B cell (primary cell): ENCODE measurements around the gene GTPBP4. TPM values are rescaled to one million over a fixed set of nuclear protein-coding genes. Genes with fewer than 3 reads are reported as not detected.
"Not testable (repeated sequence)": the region's sequence is repeated elsewhere in the genome, so short reads cannot be mapped to it uniquely, and the experiment has no call there.

Experiments used
- ATAC-seq: fragments of 200-7000 bp; cut with Tn5 transposase; one replicate; pipeline ENCODE4 v1.10.0; 2021; ENCODE audit warnings: low read depth, mild to moderate bottlenecking, moderate number of reproducible peaks, moderate library complexity
- CTCF ChIA-PET: fragments of 350-600 bp; sonication (Branson Sonifier 250); formaldehyde crosslinking; loops from one replicate; lab custom pipeline; 2021; ENCODE audit warnings: antibody characterized with exemption, inconsistent platforms; lab: Charles Lee
- POLR2A ChIA-PET: fragments of 350-600 bp; sonication (Branson Sonifier 250); formaldehyde crosslinking; loops from one replicate; lab custom pipeline; 2021; ENCODE audit warnings: antibody characterized with exemption; lab: Charles Lee
- DNase-seq: peaks from one replicate; pipeline ENCODE4 v3.0.0; 2013
- H2AFZ ChIP-seq: 2 replicates; pipeline ENCODE4 v1.6.1; 2012; ENCODE audit warnings: mild to moderate bottlenecking, low read depth, low read length; ENCODE audit not compliant: insufficient read depth, poor library complexity, severe bottlenecking
- H3K27ac ChIP-seq, 2 donors: 1 replicate in 1 of 2; 2 replicates in 1 of 2; pipeline ENCODE4 v1.5.1; 2012 to 2013; ENCODE audit warnings: low read length in 2 of 2, mild to moderate bottlenecking in 2 of 2, moderate library complexity in 1 of 2
- H3K27me3 ChIP-seq, 4 experiments: fragments of 200-600 bp in 1 of 4; sonication (generic) in 1 of 4; replicated peaks in 1 of 4; 1 replicate in 2 of 4; 2 replicates in 2 of 4; pipeline versions ENCODE4 v1.6.1 to v1.7.0; 2013 to 2016; ENCODE audit warnings: low read length in 3 of 4, mild to moderate bottlenecking in 2 of 4, mixed read lengths in 1 of 4, moderate library complexity in 1 of 4; ENCODE audit not compliant: insufficient read depth in 4 of 4, control insufficient read depth in 3 of 4; ENCODE audit errors: control extremely low read depth in 1 of 4
- H3K36me3 ChIP-seq, 2 experiments: replicated peaks in 1 of 2; 1 replicate in 1 of 2; 2 replicates in 1 of 2; pipeline versions ENCODE4 v1.6.1 to v1.7.1; 2013; ENCODE audit warnings: low read length in 1 of 2; ENCODE audit not compliant: insufficient read depth in 2 of 2, control insufficient read depth in 1 of 2; ENCODE audit errors: control extremely low read depth in 1 of 2, extremely low read depth in 1 of 2
- H3K4me1 ChIP-seq, 2 donors: fragments of 200-600 bp in 1 of 2; sonication (generic) in 1 of 2; 1 replicate in 1 of 2; 2 replicates in 1 of 2; pipeline versions ENCODE4 v1.5.1 to v1.6.1; 2013 to 2017; ENCODE audit warnings: low read length in 2 of 2; ENCODE audit not compliant: control insufficient read depth in 2 of 2, insufficient read depth in 2 of 2
- H3K4me2 ChIP-seq: replicated peaks from 2 replicates; pipeline ENCODE3; 2012; ENCODE audit warnings: mild to moderate bottlenecking, low read depth, low read length; ENCODE audit not compliant: poor library complexity, severe bottlenecking
- H3K4me3 ChIP-seq, 5 experiments: fragments of 200-600 bp in 1 of 5; sonication (generic) in 1 of 5; 1 replicate in 3 of 5; 2 replicates in 2 of 5; pipeline versions ENCODE4 v1.5.1 to v1.7.0; 2011 to 2016; ENCODE audit warnings: low read length in 4 of 5, mild to moderate bottlenecking in 4 of 5, low read depth in 2 of 5, control low read depth in 1 of 5, moderate library complexity in 1 of 5; ENCODE audit not compliant: insufficient read depth in 1 of 5; ENCODE audit errors: control extremely low read depth in 1 of 5, extremely low read depth in 1 of 5
- H3K79me2 ChIP-seq: fragments of 200-600 bp; sonication (generic); one replicate; pipeline ENCODE4 v1.6.0; 2016; ENCODE audit warnings: low read length; ENCODE audit not compliant: control insufficient read depth, insufficient read depth
- H3K9ac ChIP-seq: fragments of 200-600 bp; sonication (generic); 2 replicates; pipeline ENCODE4 v1.6.1; 2017; ENCODE audit warnings: mild to moderate bottlenecking, low read length, moderate library complexity
- H3K9me3 ChIP-seq, 3 donors: one replicate each; pipeline versions ENCODE4 v1.6.1 to v1.7.1; 2013; ENCODE audit warnings: low read length in 2 of 3; ENCODE audit not compliant: control insufficient read depth in 2 of 3, insufficient read depth in 1 of 3; ENCODE audit errors: control extremely low read depth in 1 of 3
- H4K20me1 ChIP-seq: 2 replicates; pipeline ENCODE4 v1.6.0; 2012; ENCODE audit warnings: mild to moderate bottlenecking, low read length; ENCODE audit not compliant: insufficient read depth, control insufficient read depth, poor library complexity, severe bottlenecking
- H3K27ac Mint-ChIP-seq: one replicate; pipeline ENCODE4 v1.8.0; 2021; ENCODE audit warnings: mixed read lengths
- H3K27me3 Mint-ChIP-seq: one replicate; pipeline ENCODE4 v1.8.0; 2021; ENCODE audit warnings: mixed read lengths
- H3K4me1 Mint-ChIP-seq: one replicate; pipeline ENCODE4 v1.8.0; 2021; ENCODE audit warnings: mixed read lengths
- H3K4me3 Mint-ChIP-seq: one replicate; pipeline ENCODE4 v1.8.0; 2021; ENCODE audit warnings: mixed read lengths
- H3K9me3 Mint-ChIP-seq: one replicate; pipeline ENCODE4 v1.8.0; 2022; ENCODE audit warnings: mixed read lengths; ENCODE audit not compliant: insufficient read depth
- EZH2 ChIP-seq: IDR thresholded peaks from 2 replicates; pipeline ENCODE4 v1.6.1; 2012; ENCODE audit warnings: borderline replicate concordance, low read depth, mild to moderate bottlenecking, moderate library complexity, low read length; ENCODE audit not compliant: insufficient read depth, poor library complexity, severe bottlenecking
- WGBS: methylation state at CpG from one replicate; pipeline ENCODE4 v1.1.5; 2013; ENCODE audit warnings: missing lambda C conversion rate; ENCODE audit not compliant: insufficient coverage; 5-methylcytosine and 5-hydroxymethylcytosine counted together
- intact Hi-C: fragments of 100-400 bp; cut with micrococcal nuclease; formaldehyde crosslinking; loops from one replicate; pipeline ENCODE4 v1.10.0; 2022
- polyA plus RNA-seq: library from polyadenylated mRNA; depleted of rRNA; stranded (reverse); fragments of >200 nt; gene quantifications from 2 replicates; pipeline ENCODE4 v1.2.3, GENCODE V29; 2012
- total RNA-seq, 2 donors: library from RNA; stranded (reverse); fragments of 120-200 nt in 1 of 2; gene quantifications; 1 replicate in 1 of 2; 2 replicates in 1 of 2; pipeline versions ENCODE4 v1.2.3 to v1.2.4, GENCODE V29; 2013 to 2022
- TF ChIP-seq, protein P1 (sequence below): fragments of 200-600 bp; IDR thresholded peaks from one replicate; pipeline ENCODE4 v1.8.0; 2022; ENCODE audit warnings: antibody characterized with exemption, mild to moderate bottlenecking

The GTPBP4 gene
- total and polyA plus RNA-seq, 2 donors (not counting 1 experiment from before 2014, with no cell fraction given) = 11.8 to 45.4 TPM

DNA sequence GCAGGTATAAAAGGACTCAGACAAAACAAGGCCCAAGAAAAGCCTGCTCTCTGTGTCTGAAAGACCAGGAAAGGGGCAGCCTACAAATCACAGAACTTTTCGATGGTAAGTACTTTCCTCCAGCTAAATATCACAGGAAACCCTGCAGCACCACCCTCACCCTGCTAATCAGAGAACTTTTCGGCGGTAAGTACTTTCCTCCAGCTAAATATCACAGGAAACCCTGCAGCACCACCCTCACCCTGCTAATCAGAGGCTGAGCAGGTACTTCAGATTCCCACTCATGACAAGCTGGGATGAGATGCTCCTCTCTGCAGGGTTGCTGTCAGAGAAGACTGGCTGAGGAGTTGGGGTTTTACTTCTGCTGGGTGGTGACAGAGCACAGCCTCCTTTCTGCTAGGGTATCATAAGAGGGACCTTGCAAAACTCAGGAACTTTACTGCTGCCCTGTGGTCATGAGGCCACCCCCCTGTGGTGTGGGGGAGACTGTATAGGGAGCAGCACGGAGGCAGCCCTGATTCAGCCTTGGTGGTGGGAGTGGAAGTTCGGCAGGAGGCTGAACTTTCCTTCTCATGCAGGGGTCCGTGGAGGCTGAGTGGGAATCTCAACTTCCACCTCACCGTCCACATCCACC, 75.1 kb downstream of the GTPBP4 start:
- peaks cover 50% of the 10 kb centered on the region for H4K20me1 ChIP-seq
- no peaks in the 10 kb centered on the region for H3K4me1 ChIP-seq
- H3K4me1 Mint-ChIP-seq = peaks cover 27% of the 10 kb centered on the region
- ChIA-PET CTCF (no interaction called here), POLR2A (no interaction called here)
- H3K27ac Mint-ChIP-seq = no peak overlapping the region
- ATAC-seq (no peak), DNase-seq (no peak)
- H2AFZ ChIP-seq = no peak overlapping the region
- H3K4me3 Mint-ChIP-seq = no peak overlapping the region
- TF ChIP-seq, protein P1, sequence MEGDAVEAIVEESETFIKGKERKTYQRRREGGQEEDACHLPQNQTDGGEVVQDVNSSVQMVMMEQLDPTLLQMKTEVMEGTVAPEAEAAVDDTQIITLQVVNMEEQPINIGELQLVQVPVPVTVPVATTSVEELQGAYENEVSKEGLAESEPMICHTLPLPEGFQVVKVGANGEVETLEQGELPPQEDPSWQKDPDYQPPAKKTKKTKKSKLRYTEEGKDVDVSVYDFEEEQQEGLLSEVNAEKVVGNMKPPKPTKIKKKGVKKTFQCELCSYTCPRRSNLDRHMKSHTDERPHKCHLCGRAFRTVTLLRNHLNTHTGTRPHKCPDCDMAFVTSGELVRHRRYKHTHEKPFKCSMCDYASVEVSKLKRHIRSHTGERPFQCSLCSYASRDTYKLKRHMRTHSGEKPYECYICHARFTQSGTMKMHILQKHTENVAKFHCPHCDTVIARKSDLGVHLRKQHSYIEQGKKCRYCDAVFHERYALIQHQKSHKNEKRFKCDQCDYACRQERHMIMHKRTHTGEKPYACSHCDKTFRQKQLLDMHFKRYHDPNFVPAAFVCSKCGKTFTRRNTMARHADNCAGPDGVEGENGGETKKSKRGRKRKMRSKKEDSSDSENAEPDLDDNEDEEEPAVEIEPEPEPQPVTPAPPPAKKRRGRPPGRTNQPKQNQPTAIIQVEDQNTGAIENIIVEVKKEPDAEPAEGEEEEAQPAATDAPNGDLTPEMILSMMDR = no peak
- no peak for TF ChIP-seq EZH2
- no peak overlapping the region for H3K9ac ChIP-seq
- WGBS = 65% methylated on average over 5 of the region's 7 CpGs
- intact Hi-C loops = no loop called here
- H3K4me2 ChIP-seq = no peak overlapping the region
- no peaks in the 10 kb centered on the region for H3K9me3 ChIP-seq
- no peak overlapping the region for H3K4me3 ChIP-seq
- H3K27me3 Mint-ChIP-seq = no peaks in the 10 kb centered on the region
- no peaks in the 10 kb centered on the region for H3K27me3 ChIP-seq
- peaks cover 71% of the 10 kb centered on the region for H3K79me2 ChIP-seq
- no peak overlapping the region for H3K27ac ChIP-seq
- H3K9me3 Mint-ChIP-seq = no peaks in the 10 kb centered on the region
- H3K36me3 ChIP-seq = peaks cover 3 to 14% of the 10 kb centered on the region in 2 experiments

DNA sequence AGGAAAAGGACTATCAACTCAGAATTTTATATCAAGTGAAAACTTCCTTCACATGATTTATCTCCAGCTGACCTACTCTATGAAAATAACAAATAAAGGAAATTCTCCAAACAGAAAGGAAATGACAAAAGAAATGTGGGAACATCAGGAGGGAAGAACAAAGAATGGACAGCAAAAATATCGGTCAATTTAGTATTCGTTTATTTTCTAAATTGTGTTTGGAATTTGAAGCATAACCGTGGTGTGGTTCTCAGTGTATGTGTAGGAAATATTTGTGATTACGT, 76.7 kb downstream of the GTPBP4 start:
- peaks cover 1 to 14% of the 10 kb centered on the region in 2 experiments for H3K36me3 ChIP-seq
- ChIA-PET POLR2A (no interaction called here), CTCF (interaction anchor here (0.5 kb wide), 1 partner anchor 214 kb away, joined by 3 read pairs; no protein-coding TSS in a partner anchor)
- H3K9me3 ChIP-seq = no peaks in the 10 kb centered on the region
- H3K4me3 ChIP-seq = no peak overlapping the region
- no peaks in the 10 kb centered on the region for H3K27me3 ChIP-seq
- Mint-ChIP-seq H3K9me3 (no peaks in the 10 kb centered on the region), H3K4me3 (no peak overlapping the region), H3K27me3 (no peaks in the 10 kb centered on the region), H3K4me1 (peaks cover 30% of the 10 kb centered on the region), H3K27ac (no peak overlapping the region)
- WGBS = 100% methylated on average over 2 of the region's 4 CpGs
- intact Hi-C loops = no loop called here
- no peak overlapping the region for H3K9ac ChIP-seq
- H2AFZ ChIP-seq = no peak overlapping the region
- H3K4me1 ChIP-seq = no peaks in the 10 kb centered on the region
- ATAC-seq (no peak), DNase-seq (no peak)
- H3K27ac ChIP-seq = no peak overlapping the region
- no peak overlapping the region for H3K4me2 ChIP-seq
- H4K20me1 ChIP-seq = peaks cover 54% of the 10 kb centered on the region
- H3K79me2 ChIP-seq = peaks cover 63% of the 10 kb centered on the region
- TF ChIP-seq, protein P1 = no peak
- TF ChIP-seq EZH2 = no peak

DNA sequence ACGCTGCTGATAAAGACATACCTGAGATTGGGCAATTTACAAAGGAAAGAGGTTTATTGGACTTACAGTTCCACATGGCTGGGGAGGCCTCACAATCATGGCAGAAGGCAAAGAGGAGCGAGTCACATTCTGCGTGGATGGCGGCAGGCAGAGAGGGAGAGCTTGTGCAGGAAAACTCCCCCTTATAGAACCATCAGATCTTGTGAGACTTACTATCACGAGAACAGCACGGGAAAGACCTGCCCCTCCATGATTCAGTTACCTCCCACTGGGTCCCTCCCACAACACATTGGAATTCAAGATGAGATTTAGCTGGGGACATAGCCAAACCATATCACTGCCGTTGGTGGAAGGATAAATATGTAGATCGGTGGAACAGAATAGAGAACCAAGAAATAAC, 78.5 kb downstream of the GTPBP4 start:
- Histone ChIP-seq H4K20me1 (peaks cover 48% of the 10 kb centered on the region), H3K79me2 (peaks cover 49% of the 10 kb centered on the region)
- POLR2A ChIA-PET, H3K9me3 Mint-ChIP-seq, H3K9ac ChIP-seq, ATAC-seq, DNase-seq, CTCF ChIA-PET, H3K36me3 ChIP-seq, H3K27me3 ChIP-seq, H2AFZ ChIP-seq, H3K4me1 ChIP-seq, H3K4me2 ChIP-seq, H3K4me3 Mint-ChIP-seq, H3K4me3 ChIP-seq, intact Hi-C loops, H3K27ac Mint-ChIP-seq, H3K27ac ChIP-seq, H3K9me3 ChIP-seq, H3K27me3 Mint-ChIP-seq: not testable (repeated sequence)
- H3K4me1 Mint-ChIP-seq = peaks cover 17% of the 10 kb centered on the region
- WGBS = 100% methylated on average over 4 of the region's 8 CpGs
